ENCODE data around the gene PLRG1. TPM values are rescaled to one million over a fixed set of nuclear protein-coding genes. Genes with fewer than 3 reads are reported as not detected.
"Not testable (repeated sequence)": the region's sequence is repeated elsewhere in the genome, so short reads cannot be mapped to it uniquely, and the experiment has no call there.

PLRG1 gene
- 10 to 100 TPM; 26.5 to 90.9 (median 61.5) TPM for total RNA-seq
- polyA plus RNA-seq, result 10 to 100 TPM; 35.6 to 71.1 TPM
- long read RNA-seq, donor 1, transcript PLRG1-202 (15 exons, 3,351 nt), result major isoform, 202 of 239 reads
- long read RNA-seq, donor 1, partial matches to known transcripts, result 10 of 239 reads
- long read RNA-seq, donor 1, other reads (novel, unspliced or antisense), result 24 of 239 reads
- long read RNA-seq, donor 2, transcript PLRG1-202 (15 exons, 3,351 nt), result major isoform, 14 of 32 reads
- long read RNA-seq, donor 2, partial matches to known transcripts, result 16 of 32 reads
- long read RNA-seq, donor 2, other reads (novel, unspliced or antisense), result 0 of 32 reads
- long read RNA-seq, donor 3, transcript PLRG1-202 (15 exons, 3,351 nt), result major isoform, 66 of 87 reads
- long read RNA-seq, donor 3, partial matches to known transcripts, result 5 of 87 reads
- long read RNA-seq, donor 3, other reads (novel, unspliced or antisense), result 12 of 87 reads

DNA sequence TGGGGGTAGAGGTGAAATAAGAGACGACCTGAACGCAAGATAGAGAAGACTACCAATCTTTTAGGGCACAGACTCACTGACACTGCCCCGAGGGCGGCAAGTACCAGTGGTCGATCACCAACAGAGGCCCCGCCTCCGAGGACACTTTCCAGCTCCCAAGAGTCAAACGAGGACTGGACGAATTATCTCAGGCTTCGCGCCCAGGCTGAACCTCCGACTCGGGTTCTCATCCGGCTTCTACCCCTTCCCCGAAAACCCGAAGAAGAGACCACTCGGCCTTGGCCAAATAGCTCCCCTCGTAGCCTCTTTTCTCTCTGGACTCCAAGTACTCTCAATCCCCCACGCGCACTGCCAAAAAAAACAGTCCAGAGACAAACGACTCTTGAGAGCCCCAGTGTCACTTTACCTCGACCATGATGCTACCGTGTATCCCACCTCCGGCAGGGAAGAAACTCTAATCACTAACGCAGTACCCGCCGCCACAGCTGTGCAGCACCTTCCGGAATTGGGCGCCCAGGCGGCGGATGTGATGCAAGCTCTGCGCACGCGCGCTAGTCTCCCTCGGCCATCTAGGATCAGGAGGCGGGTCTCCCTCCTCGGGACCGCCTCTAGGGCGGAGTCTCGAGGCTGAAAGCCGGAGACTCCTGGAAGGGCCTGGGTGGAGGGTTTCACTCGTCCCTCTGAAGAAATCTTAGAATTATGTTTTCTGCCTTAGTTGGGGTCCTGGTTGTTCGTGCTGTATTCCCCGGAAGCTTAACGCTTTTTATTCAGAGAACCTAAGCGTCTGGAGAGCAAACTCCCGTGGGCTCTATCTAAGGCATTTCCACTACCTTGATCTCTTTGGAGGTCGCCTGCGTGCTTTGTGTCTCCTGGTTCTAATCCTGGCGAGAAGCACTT is at the start of gene PLRG1:
TSS of gene PLRG1 (minus strand) at position 507 of the 897 bp plus-strand sequence. CDS start at position 415, 92 bp downstream.
- DNase-seq, result peak; percentile 96 to 98 (median 97)
- WGBS, 3 donors, result 0% methylated on average over 51 of the region's 51 CpGs
- Histone ChIP-seq H3K27ac (peak within 1 kb of the TSS; percentile 4 to 73), H3K4me3 (peak within 1 kb of the TSS; percentile 86), H3K4me1 (ENCODE audit: insufficient read depth) (peaks cover 4% of the 10 kb centered on the region), H3K27me3 (no peaks in the 10 kb centered on the region), H3K36me3 (no peaks in the 10 kb centered on the region), H3K9me3 (no peaks in the 10 kb centered on the region)
- intact Hi-C loops (cut with DNase I), result loop anchor here in 1 of 4 donors (5.0 kb wide), 1 partner anchor 72 kb away; no protein-coding TSS in a partner anchor
- TF ChIP-seq CTCF (IDR thresholded peaks at IDR 0.05) (peak in 2 of 3 donors; percentile 31 to 44), EP300 (IDR thresholded peaks at IDR 0.05) (no peak), POLR2A (IDR thresholded peaks at IDR 0.05) (peak; percentile 62)

DNA sequence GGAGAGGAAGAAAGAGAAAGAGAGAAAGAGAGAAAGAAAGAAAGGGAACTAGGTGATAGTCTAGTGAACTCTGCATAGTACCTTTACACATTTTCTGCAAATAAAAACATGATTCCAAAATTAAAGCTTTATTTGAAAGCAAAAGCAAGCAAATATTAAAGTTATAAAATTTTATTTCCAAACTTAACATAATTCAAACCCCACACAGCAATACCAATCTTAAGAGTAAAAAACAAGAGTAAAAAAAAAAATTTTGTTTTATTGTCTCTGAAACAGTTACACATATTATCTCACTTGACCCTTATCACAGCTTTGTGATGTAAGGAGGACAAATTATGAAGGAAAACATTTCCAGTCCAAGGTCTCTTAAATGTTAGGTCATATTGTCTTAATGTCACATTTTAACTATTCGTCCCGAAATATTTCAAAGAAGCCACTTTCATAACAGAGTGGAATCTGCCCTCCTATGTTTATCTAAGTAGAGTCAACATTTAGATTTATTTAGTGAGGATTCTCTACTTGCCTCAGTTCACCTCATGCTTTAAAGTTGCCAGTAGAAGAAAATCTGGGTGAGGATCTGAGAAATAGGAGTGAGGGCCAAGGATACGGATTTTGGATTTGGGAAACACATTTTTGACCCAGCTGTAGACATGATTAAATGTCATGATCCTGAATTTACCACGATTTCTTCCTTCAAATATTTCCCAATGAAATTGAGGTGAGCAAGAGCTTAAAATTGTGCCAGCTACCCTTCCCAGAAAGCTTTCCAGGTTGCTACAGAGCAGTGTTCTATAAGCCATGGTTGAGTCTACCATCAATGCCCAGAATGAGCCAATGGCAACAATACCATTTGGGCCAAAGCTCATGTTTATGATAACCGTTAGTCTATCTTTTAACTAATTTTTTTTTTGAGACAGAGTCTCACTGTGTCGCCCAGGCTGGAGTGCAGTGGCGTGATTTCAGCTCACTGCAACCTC is 47.9 kb upstream of the PLRG1 start:
- Histone ChIP-seq H3K4me1 (ENCODE audit: insufficient read depth) (no peaks in the 10 kb centered on the region), H3K9me3 (no peaks in the 10 kb centered on the region), H3K4me3 (no peak overlapping the region), H3K36me3 (no peaks in the 10 kb centered on the region), H3K27ac (no peak overlapping the region), H3K27me3 (no peaks in the 10 kb centered on the region)
- no peak for DNase-seq
- intact Hi-C loops (cut with DNase I), result no loop called here
- 54 to 70% (median 67%) methylated on average over 7 of the region's 7 CpGs for WGBS, 3 donors
- TF ChIP-seq EP300 (IDR thresholded peaks at IDR 0.05) (no peak), POLR2A (IDR thresholded peaks at IDR 0.05) (no peak), CTCF (IDR thresholded peaks at IDR 0.05) (no peak)

- H3K4me1 ChIP-seq (ENCODE audit: insufficient read depth); DNase-seq; intact Hi-C loops (cut with DNase I); H3K27me3 ChIP-seq; H3K9me3 ChIP-seq; H3K36me3 ChIP-seq; H3K27ac ChIP-seq; H3K4me3 ChIP-seq: not testable (repeated sequence)
- WGBS, 3 donors, result 93 to 96% (median 93%) methylated on average over 11 of the region's 11 CpGs
These were observed 47.1 kb upstream of the PLRG1 start for GRCh38 chr4:154597281-154597680.

- TF ChIP-seq CTCF (IDR thresholded peaks at IDR 0.05) (no peak), POLR2A (IDR thresholded peaks at IDR 0.05) (no peak), EP300 (IDR thresholded peaks at IDR 0.05) (no peak)
These were observed 45.6 kb upstream of the PLRG1 start for GRCh38 chr4:154595807-154596206.

GRCh38 chr4:154594343-154594742 is 44.1 kb upstream of the PLRG1 start:
- H3K9me3 ChIP-seq; H3K36me3 ChIP-seq; H3K27me3 ChIP-seq; H3K27ac ChIP-seq; intact Hi-C loops (cut with DNase I); DNase-seq; H3K4me3 ChIP-seq; H3K4me1 ChIP-seq (ENCODE audit: insufficient read depth): not testable (repeated sequence)
- WGBS, 3 donors, result 88 to 96% (median 93%) methylated on average over 3 of the region's 3 CpGs

More at GRCh38 chr4:154595807-154596206, 45.6 kb upstream of the PLRG1 start:
- Histone ChIP-seq H3K4me1 (ENCODE audit: insufficient read depth) (no peaks in the 10 kb centered on the region), H3K27me3 (no peaks in the 10 kb centered on the region), H3K4me3 (no peak overlapping the region), H3K27ac (no peak overlapping the region), H3K9me3 (no peaks in the 10 kb centered on the region), H3K36me3 (no peaks in the 10 kb centered on the region)
- intact Hi-C loops (cut with DNase I), result no loop called here
- DNase-seq, result no peak
